Karpas-422 (cell line): ENCODE results near the gene RSAD1. TPM values are rescaled to one million over a fixed set of nuclear protein-coding genes. Genes with fewer than 3 reads are reported as not detected.

Source experiments
- DNase-seq: peaks from one replicate; pipeline ENCODE4 v3.0.0-alpha.2; 2015
- H2AFZ ChIP-seq: fragments of 200-600 bp; sonication (generic); 2 replicates; pipeline ENCODE4 v1.6.1; 2014; ENCODE audit warnings: antibody characterized with exemption, low read length, mixed read lengths
- H3K27ac ChIP-seq: fragments of 200-600 bp; sonication (generic); 2 replicates; pipeline ENCODE4 v1.5.1; 2014; ENCODE audit warnings: mild to moderate bottlenecking, low read length, moderate library complexity
- H3K27me3 ChIP-seq: fragments of 200-600 bp; sonication (generic); 2 replicates; pipeline ENCODE4 v1.6.1; 2014; ENCODE audit warnings: low read length, mixed read lengths
- H3K36me3 ChIP-seq: fragments of 200-600 bp; sonication (generic); 2 replicates; pipeline ENCODE4 v1.6.1; 2014; ENCODE audit warnings: low read length, mixed read lengths; ENCODE audit not compliant: insufficient read depth
- H3K4me1 ChIP-seq: fragments of 200-600 bp; sonication (generic); 2 replicates; pipeline ENCODE4 v1.6.1; 2014; ENCODE audit warnings: mild to moderate bottlenecking, low read length, mixed read lengths
- H3K4me2 ChIP-seq: fragments of 200-600 bp; sonication (generic); 2 replicates; pipeline ENCODE4 v1.6.1; 2014; ENCODE audit warnings: low read length, low read depth, mild to moderate bottlenecking; ENCODE audit not compliant: poor library complexity, severe bottlenecking
- H3K4me3 ChIP-seq: fragments of 200-600 bp; sonication (generic); 2 replicates; pipeline ENCODE4 v1.5.1; 2014; ENCODE audit warnings: mild to moderate bottlenecking, antibody characterized with exemption, low read length, mixed read lengths
- H3K79me2 ChIP-seq: fragments of 200-600 bp; sonication (generic); 2 replicates; pipeline ENCODE4 v1.6.1; 2014; ENCODE audit warnings: mild to moderate bottlenecking, low read length, mixed read lengths
- H3K9ac ChIP-seq: fragments of 200-600 bp; sonication (generic); 2 replicates; pipeline ENCODE4 v1.6.0; 2014; ENCODE audit warnings: low read length
- H3K9me2 ChIP-seq: fragments of 200-600 bp; sonication (generic), shearing (Covaris generic); replicated peaks from 2 replicates; pipeline ENCODE4 v1.6.0; 2014; ENCODE audit warnings: mild to moderate bottlenecking, low read length, moderate library complexity; ENCODE audit not compliant: insufficient read depth
- H3K9me3 ChIP-seq: fragments of 300-700, 200-600 bp; sonication (generic); 2 replicates; pipeline ENCODE4 v1.6.1; 2014; ENCODE audit warnings: low read length, mixed read lengths
- H4K20me1 ChIP-seq: fragments of 200-600 bp; sonication (generic); 2 replicates; pipeline ENCODE4 v1.6.1; 2014; ENCODE audit warnings: mild to moderate bottlenecking, antibody characterized with exemption, low read length, low read depth; ENCODE audit not compliant: insufficient read depth
- total RNA-seq: library from RNA; depleted of rRNA; stranded (reverse); fragments of >200 nt; shearing (Covaris generic); gene quantifications from 2 replicates; pipeline ENCODE4 v1.2.3, GENCODE V29; 2014; ENCODE audit warnings: low replicate concordance

Gene RSAD1
- total RNA-seq, 1 experiment from 2014 or later = 15.4 TPM

DNA sequence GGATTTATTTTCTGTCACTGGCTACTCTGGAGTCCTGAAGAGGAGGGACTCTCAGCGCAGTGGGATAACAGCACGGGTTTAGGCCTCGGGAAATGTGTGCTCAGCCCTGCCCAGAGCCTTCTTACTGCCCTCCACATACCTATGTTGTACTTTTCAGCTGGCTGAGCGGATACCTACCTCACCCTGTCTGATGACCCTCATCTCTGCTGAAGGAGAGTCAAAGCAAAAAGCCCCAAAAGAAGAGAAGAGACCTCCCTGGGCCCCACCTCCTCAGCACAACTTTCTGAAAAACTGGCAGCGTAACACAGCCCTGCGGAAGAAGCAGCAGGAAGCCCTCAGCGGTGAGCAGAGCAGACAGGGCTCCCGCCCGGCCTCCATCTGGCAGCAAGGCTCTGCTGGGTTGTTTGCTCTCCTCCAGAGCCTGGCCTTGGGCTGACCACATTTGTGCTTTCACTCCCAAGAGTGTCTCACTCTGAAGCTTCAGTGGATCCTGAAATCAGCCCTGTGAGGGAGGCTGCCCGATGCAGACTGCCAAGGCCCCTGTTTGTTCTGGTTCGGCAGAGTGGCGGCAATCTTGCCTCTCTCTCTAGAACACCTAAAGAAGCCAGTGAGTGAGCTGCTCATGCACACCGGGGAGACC, 39.8 kb downstream of the RSAD1 start:
- Histone ChIP-seq H2AFZ (no peak overlapping the region), H3K27me3 (no peaks in the 10 kb centered on the region), H4K20me1 (no peaks in the 10 kb centered on the region), H3K79me2 (no peaks in the 10 kb centered on the region), H3K36me3 (no peaks in the 10 kb centered on the region), H3K9me2 (no peaks in the 10 kb centered on the region), H3K9me3 (no peaks in the 10 kb centered on the region), H3K9ac (no peak overlapping the region), H3K4me2 (no peak overlapping the region), H3K27ac (no peak overlapping the region), H3K4me1 (peaks cover 8% of the 10 kb centered on the region), H3K4me3 (no peak overlapping the region)
- no peak for DNase-seq

- DNase-seq = no peak
- Histone ChIP-seq H3K9ac (no peak overlapping the region), H4K20me1 (no peaks in the 10 kb centered on the region), H3K27me3 (no peaks in the 10 kb centered on the region), H3K79me2 (no peaks in the 10 kb centered on the region), H3K27ac (no peak overlapping the region), H3K4me3 (no peak overlapping the region), H3K36me3 (no peaks in the 10 kb centered on the region), H3K4me1 (peaks cover 8% of the 10 kb centered on the region), H3K9me2 (no peaks in the 10 kb centered on the region), H3K9me3 (no peaks in the 10 kb centered on the region), H3K4me2 (no peak overlapping the region), H2AFZ (no peak overlapping the region)
Observed at GRCh38 chr17:50519141-50519834, 40.6 kb downstream of the RSAD1 start.

- Histone ChIP-seq H3K9ac (no peak overlapping the region), H4K20me1 (no peaks in the 10 kb centered on the region), H3K27me3 (no peaks in the 10 kb centered on the region), H2AFZ (no peak overlapping the region), H3K4me1 (peaks cover 4% of the 10 kb centered on the region), H3K9me2 (no peaks in the 10 kb centered on the region), H3K4me2 (no peak overlapping the region), H3K9me3 (no peaks in the 10 kb centered on the region), H3K79me2 (no peaks in the 10 kb centered on the region), H3K27ac (no peak overlapping the region), H3K4me3 (no peak overlapping the region), H3K36me3 (no peaks in the 10 kb centered on the region)
- no peak for DNase-seq
Observed at GRCh38 chr17:50520483-50520882, 41.8 kb downstream of the RSAD1 start.

DNA sequence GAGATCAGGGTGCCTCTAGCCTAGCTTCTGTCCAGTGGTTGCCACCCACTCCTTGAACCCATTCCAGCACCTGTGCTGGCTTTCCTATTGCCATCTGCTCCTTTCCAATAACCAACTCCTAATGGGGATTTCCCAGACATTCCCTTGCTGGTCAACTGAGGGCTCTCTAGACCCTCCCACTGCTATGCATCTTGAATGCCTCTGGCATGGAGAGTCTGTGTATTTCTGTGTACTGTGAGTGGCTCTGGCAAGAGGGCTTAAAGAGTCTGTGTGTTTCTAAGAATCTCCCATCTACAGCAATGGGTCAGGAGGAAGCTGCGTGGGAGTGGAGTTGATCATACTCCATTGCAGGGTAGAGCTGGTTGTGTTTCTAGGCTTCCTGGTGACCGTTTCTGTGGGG, 42.9 kb downstream of the RSAD1 start:
- Histone ChIP-seq H3K9me3 (no peaks in the 10 kb centered on the region), H3K4me3 (no peak overlapping the region), H3K79me2 (no peaks in the 10 kb centered on the region), H3K9ac (no peak overlapping the region), H3K27me3 (no peaks in the 10 kb centered on the region), H4K20me1 (no peaks in the 10 kb centered on the region), H3K36me3 (no peaks in the 10 kb centered on the region), H2AFZ (no peak overlapping the region), H3K4me2 (no peak overlapping the region), H3K9me2 (no peaks in the 10 kb centered on the region), H3K4me1 (no peaks in the 10 kb centered on the region), H3K27ac (no peak overlapping the region)
- DNase-seq = no peak

DNA sequence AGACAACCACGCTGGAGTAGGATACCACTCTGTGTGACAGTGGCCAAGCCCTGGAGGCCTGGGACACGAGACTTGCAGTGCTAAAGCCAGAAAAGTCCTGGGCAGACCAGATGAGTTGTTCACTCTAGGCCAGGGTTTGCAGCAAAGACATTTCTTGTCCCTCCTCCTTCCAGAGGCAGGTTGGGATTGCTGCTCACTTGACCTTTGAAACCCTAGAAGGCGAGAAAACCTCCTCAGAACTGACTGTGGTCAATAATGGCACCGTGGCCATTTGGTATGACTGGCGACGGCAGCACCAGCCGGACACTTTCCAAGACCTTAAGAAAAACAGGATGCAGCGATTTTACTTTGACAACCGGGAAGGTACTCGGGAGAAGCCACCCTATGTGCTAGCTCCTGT, 44.1 kb downstream of the RSAD1 start:
- Histone ChIP-seq H3K4me2 (no peak overlapping the region), H3K9me3 (no peaks in the 10 kb centered on the region), H3K79me2 (no peaks in the 10 kb centered on the region), H4K20me1 (no peaks in the 10 kb centered on the region), H3K36me3 (no peaks in the 10 kb centered on the region), H2AFZ (no peak overlapping the region), H3K27me3 (no peaks in the 10 kb centered on the region), H3K27ac (no peak overlapping the region), H3K4me3 (no peak overlapping the region), H3K9ac (no peak overlapping the region), H3K9me2 (no peaks in the 10 kb centered on the region), H3K4me1 (no peaks in the 10 kb centered on the region)
- no peak for DNase-seq

DNA sequence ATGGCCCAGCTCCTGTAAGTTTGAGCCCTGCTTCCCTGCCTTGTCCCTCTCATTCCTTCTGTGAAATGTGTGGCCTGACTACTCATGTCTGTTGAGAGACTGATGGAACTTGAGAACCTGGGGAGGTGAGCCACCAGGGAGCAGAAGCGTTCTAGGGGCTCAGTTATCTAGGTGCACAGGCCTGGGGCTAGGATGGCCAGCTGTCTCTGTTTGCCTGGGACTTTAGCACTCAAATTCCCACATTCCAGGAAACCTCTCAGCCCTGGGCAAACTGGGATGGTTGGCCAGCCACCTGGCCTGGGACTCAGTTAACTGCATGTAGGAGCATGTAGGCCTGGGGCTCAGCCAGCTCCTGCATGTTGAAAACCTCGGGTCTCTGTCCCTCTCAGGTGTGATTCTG, 44.5 kb downstream of the RSAD1 start:
- H3K79me2 ChIP-seq = no peaks in the 10 kb centered on the region
- H3K4me3 ChIP-seq = no peak overlapping the region
- no peak overlapping the region for H3K4me2 ChIP-seq
- H3K27ac ChIP-seq = no peak overlapping the region
- DNase-seq = no peak
- no peaks in the 10 kb centered on the region for H3K4me1 ChIP-seq
- H2AFZ ChIP-seq = no peak overlapping the region
- no peak overlapping the region for H3K9ac ChIP-seq
- H4K20me1 ChIP-seq = no peaks in the 10 kb centered on the region
- H3K27me3 ChIP-seq = no peaks in the 10 kb centered on the region
- H3K36me3 ChIP-seq = no peaks in the 10 kb centered on the region
- H3K9me3 ChIP-seq = no peaks in the 10 kb centered on the region
- no peaks in the 10 kb centered on the region for H3K9me2 ChIP-seq

DNA sequence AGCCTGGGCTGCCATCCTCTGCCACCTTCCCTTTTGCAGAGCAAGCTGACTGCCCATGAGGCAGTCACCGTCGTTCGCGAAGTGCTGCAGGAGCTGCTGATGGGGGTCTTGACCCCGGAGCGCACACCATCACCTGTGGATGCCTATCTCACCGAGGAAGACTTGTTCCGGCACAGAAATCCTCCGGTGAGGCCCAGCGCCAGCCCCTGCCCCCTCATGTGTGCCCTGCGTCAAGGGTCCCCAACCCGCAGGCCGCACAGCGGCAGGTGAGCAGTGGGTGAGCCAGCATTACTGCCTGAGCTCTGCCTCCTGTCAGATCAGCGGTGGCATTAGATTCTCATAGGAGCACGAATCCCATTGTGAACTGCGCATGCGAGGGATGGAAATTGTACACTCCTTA, 46.2 kb downstream of the RSAD1 start:
- Histone ChIP-seq H3K9me3 (no peaks in the 10 kb centered on the region), H3K4me2 (no peak overlapping the region), H3K27me3 (no peaks in the 10 kb centered on the region), H3K79me2 (no peaks in the 10 kb centered on the region), H2AFZ (no peak overlapping the region), H3K9ac (no peak overlapping the region), H4K20me1 (no peaks in the 10 kb centered on the region), H3K4me1 (no peaks in the 10 kb centered on the region), H3K36me3 (no peaks in the 10 kb centered on the region), H3K9me2 (no peaks in the 10 kb centered on the region), H3K27ac (no peak overlapping the region), H3K4me3 (no peak overlapping the region)
- no peak for DNase-seq

- H3K9me2 ChIP-seq = no peaks in the 10 kb centered on the region
- H3K9me3 ChIP-seq = no peaks in the 10 kb centered on the region
- H4K20me1 ChIP-seq = no peaks in the 10 kb centered on the region
- H3K27me3 ChIP-seq = no peaks in the 10 kb centered on the region
- no peak overlapping the region for H3K27ac ChIP-seq
- no peak for DNase-seq
- H3K9ac ChIP-seq = no peak overlapping the region
- H3K79me2 ChIP-seq = no peaks in the 10 kb centered on the region
- H3K4me2 ChIP-seq = no peak overlapping the region
- no peak overlapping the region for H3K4me3 ChIP-seq
- H3K4me1 ChIP-seq = no peaks in the 10 kb centered on the region
- no peaks in the 10 kb centered on the region for H3K36me3 ChIP-seq
- H2AFZ ChIP-seq = no peak overlapping the region
Observed at GRCh38 chr17:50527155-50527762, 48.6 kb downstream of the RSAD1 start.
